Measurements from ENCODE around the gene FECH. TPM values are rescaled to one million over a fixed set of nuclear protein-coding genes. Genes with fewer than 3 reads are reported as not detected.

Gene FECH
- total and polyA plus RNA-seq, 4 experiments from 2014 or later: 14.8 to 19.7 (median 16.0) TPM

Other genes starting within 250 kb of the FECH start
- not detected for gene ST8SIA3, start 234.1 kb downstream of the FECH start, total RNA-seq
- gene ST8SIA3, start 234.1 kb downstream of the FECH start, polyA plus RNA-seq: not detected
- not detected for gene ONECUT2, start 151.3 kb downstream of the FECH start, total RNA-seq
- not detected for gene ONECUT2, start 151.3 kb downstream of the FECH start, polyA plus RNA-seq
- gene NARS1, start 35.1 kb upstream of the FECH start, total RNA-seq: 10 to 100 TPM; 91.1 to 96.4 TPM
- gene NARS1, start 35.1 kb upstream of the FECH start, polyA plus RNA-seq: 10 to 100 TPM; 54.1 to 67.0 TPM
- not detected for gene ATP8B1, start 216.6 kb upstream of the FECH start, total RNA-seq
- under 1 TPM in 1 of 2 donors, not detected in 1; 0.24 TPM for gene ATP8B1, start 216.6 kb upstream of the FECH start, polyA plus RNA-seq